ENCODE data around the gene ARHGEF17.

The ARHGEF17 gene

GRCh38 chr11:73372375-73372993, 64.4 kb downstream of the ARHGEF17 start:
- CTCF ChIA-PET = interaction anchor here (0.6 to 1.3 kb wide), 2 partner anchors 17 to 22 kb away, joined by 3 to 11 read pairs; no protein-coding TSS in a partner anchor
- no peak for TF ChIP-seq CTCF (conservative IDR thresholded peaks at IDR 0.05; ENCODE audit: low read depth)
- no peak for DNase-seq (ENCODE audit: low spot score)
- no peak overlapping the region for H3K27ac ChIP-seq
- POLR2A ChIA-PET (ENCODE audit: low non-redundant PET) = no interaction called here

- CTCF ChIA-PET = interaction anchor here (0.6 to 1.7 kb wide), 3 partner anchors 14 to 66 kb away, joined by 3 to 6 read pairs (median 4); no protein-coding TSS in a partner anchor
- H3K27ac ChIP-seq = no peak overlapping the region
- DNase-seq (ENCODE audit: low spot score) = no peak
- POLR2A ChIA-PET (ENCODE audit: low non-redundant PET) = no interaction called here
- TF ChIP-seq CTCF (conservative IDR thresholded peaks at IDR 0.05; ENCODE audit: low read depth) = no peak
Measured at GRCh38 chr11:73374151-73374550, 66.1 kb downstream of the ARHGEF17 start.

GRCh38 chr11:73375830-73376159, 67.7 kb downstream of the ARHGEF17 start:
- TF ChIP-seq CTCF (conservative IDR thresholded peaks at IDR 0.05; ENCODE audit: low read depth) = no peak
- ChIA-PET CTCF (interaction anchor here (0.5 to 1.5 kb wide), 4 partner anchors 10 to 286 kb away, joined by 3 to 6 read pairs (median 4); no protein-coding TSS in a partner anchor), POLR2A (ENCODE audit: low non-redundant PET) (no interaction called here)
- DNase-seq (ENCODE audit: low spot score) = no peak
- H3K27ac ChIP-seq = peak overlapping the region; percentile 93

GRCh38 chr11:73376160-73376802, 68.2 kb downstream of the ARHGEF17 start, which contains the start of gene RELT:
TSS of gene RELT (plus strand) at chr11:73376399. CDS start at chr11:73389137, 12,738 bp downstream.
- ChIA-PET CTCF (interaction anchor here (0.6 to 1.7 kb wide), 5 partner anchors 17 to 1258 kb away, joined by 3 to 8 read pairs (median 4); no protein-coding TSS in a partner anchor), POLR2A (ENCODE audit: low non-redundant PET) (no interaction called here)
- peak; percentile 94 for DNase-seq (ENCODE audit: low spot score)
- peak; percentile 96 for TF ChIP-seq CTCF (conservative IDR thresholded peaks at IDR 0.05; ENCODE audit: low read depth)
- H3K27ac ChIP-seq = peak within 1 kb of the TSS; percentile 93

GRCh38 chr11:73376803-73377629, 68.9 kb downstream of the ARHGEF17 start:
- H3K27ac ChIP-seq = peak overlapping the region; percentile 93
- CTCF ChIA-PET = interaction anchor here (0.6 to 1.7 kb wide), 6 partner anchors 16 to 1258 kb away, joined by 3 to 8 read pairs (median 4); no protein-coding TSS in a partner anchor
- DNase-seq (ENCODE audit: low spot score) = peak; percentile 90
- POLR2A ChIA-PET (ENCODE audit: low non-redundant PET) = interaction anchor here (0.6 kb wide), 1 partner anchor 49 kb away, joined by 3 read pairs; no protein-coding TSS in a partner anchor
- no peak for TF ChIP-seq CTCF (conservative IDR thresholded peaks at IDR 0.05; ENCODE audit: low read depth)

All from RWPE1 (cell line).